Thyroid gland (tissue), 4 donors: ENCODE results near the gene CYP3A5.
"Not testable (repeated sequence)": the region's sequence is repeated elsewhere in the genome, so short reads cannot be mapped to it uniquely, and the experiment has no call there.

ENCODE experiments used
- POLR2A ChIP-seq, 2 donors: fragments of 450-650 bp; IDR thresholded peaks; one replicate each; pipeline ENCODE4 v1.6.1; 2017; ENCODE audit warnings: antibody characterized with exemption in 2 of 2, mild to moderate bottlenecking in 2 of 2, moderate library complexity in 1 of 2
- TF ChIP-seq, protein P1 (sequence below), 6 experiments: fragments of 200-600 bp in 3 of 6; fragments of 450-650 bp in 3 of 6; sonication (generic) in 3 of 6; IDR thresholded peaks; one replicate each; pipeline ENCODE4 v1.5.1; 2016 to 2019; ENCODE audit warnings: antibody characterized with exemption in 6 of 6, mild to moderate bottlenecking in 2 of 6, inconsistent platforms in 1 of 6, moderate library complexity in 1 of 6

DNA sequence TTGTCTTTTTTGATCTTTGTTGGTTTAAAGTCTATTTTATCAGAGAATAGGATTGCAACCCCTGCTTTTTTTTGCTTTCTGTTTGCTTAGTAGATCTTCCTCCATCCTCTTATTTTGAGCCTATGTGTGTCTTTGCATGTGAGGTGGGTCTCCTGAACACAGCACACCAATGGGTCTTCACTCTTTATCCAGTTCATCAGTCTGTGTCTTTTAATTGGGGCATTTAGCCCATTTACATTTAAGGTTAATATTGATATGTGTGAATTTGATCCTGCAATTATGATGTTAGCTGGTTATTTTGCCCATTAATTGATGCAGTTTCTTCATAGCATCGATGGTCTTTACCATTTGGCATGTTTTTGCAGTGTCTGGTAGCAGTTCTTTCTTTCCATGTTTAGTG is 11.9 kb upstream of the CYP3A5 start:
- TF ChIP-seq, protein P1, sequence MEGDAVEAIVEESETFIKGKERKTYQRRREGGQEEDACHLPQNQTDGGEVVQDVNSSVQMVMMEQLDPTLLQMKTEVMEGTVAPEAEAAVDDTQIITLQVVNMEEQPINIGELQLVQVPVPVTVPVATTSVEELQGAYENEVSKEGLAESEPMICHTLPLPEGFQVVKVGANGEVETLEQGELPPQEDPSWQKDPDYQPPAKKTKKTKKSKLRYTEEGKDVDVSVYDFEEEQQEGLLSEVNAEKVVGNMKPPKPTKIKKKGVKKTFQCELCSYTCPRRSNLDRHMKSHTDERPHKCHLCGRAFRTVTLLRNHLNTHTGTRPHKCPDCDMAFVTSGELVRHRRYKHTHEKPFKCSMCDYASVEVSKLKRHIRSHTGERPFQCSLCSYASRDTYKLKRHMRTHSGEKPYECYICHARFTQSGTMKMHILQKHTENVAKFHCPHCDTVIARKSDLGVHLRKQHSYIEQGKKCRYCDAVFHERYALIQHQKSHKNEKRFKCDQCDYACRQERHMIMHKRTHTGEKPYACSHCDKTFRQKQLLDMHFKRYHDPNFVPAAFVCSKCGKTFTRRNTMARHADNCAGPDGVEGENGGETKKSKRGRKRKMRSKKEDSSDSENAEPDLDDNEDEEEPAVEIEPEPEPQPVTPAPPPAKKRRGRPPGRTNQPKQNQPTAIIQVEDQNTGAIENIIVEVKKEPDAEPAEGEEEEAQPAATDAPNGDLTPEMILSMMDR (IDR thresholded peaks at IDR 0.05), result not testable (repeated sequence)
- TF ChIP-seq POLR2A (IDR thresholded peaks at IDR 0.05), result not testable (repeated sequence)
